GM19324 (cell line): Measurements from ENCODE around the gene UBAC1.
A peak's percentile ranks its signal among the peaks of the same experiment; 100 is the strongest.

Experiments
- ATAC-seq: cut with Tn5 transposase; IDR thresholded peaks from one replicate; pipeline ENCODE4 v1.9.1; 2021; ENCODE audit warnings: mild to moderate bottlenecking, moderate library complexity; ENCODE audit not compliant: unreplicated experiment, low FRiP score

The UBAC1 gene, protein sequence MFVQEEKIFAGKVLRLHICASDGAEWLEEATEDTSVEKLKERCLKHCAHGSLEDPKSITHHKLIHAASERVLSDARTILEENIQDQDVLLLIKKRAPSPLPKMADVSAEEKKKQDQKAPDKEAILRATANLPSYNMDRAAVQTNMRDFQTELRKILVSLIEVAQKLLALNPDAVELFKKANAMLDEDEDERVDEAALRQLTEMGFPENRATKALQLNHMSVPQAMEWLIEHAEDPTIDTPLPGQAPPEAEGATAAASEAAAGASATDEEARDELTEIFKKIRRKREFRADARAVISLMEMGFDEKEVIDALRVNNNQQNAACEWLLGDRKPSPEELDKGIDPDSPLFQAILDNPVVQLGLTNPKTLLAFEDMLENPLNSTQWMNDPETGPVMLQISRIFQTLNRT

DNA sequence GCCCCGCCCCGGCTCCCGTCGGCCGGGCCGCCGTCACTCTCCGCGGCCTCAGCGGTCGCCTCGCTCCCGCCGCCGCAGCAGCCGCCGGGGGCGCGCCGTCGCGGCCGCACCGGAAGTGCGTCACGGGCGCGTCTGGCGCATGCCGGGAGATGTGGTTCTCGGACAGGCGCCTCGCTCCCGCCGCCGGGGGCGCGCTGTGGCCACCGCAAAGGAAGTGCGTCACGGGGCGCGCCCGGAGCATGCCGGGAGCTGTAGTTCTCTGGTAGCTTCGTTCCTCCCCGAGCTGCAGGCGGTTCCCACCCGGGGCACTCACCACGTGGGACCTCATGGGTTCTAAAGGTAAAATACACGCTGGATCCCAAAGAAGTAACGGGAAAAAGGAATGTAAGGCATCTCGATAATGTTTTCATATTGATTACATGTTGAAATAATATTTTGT lies at the start of gene UBAC1:
UBAC1 (minus strand) TSS at position 97 of the 439 bp plus-strand sequence. CDS start 211 bp downstream, outside the sequence.
- ATAC-seq: peak; percentile 93

DNA sequence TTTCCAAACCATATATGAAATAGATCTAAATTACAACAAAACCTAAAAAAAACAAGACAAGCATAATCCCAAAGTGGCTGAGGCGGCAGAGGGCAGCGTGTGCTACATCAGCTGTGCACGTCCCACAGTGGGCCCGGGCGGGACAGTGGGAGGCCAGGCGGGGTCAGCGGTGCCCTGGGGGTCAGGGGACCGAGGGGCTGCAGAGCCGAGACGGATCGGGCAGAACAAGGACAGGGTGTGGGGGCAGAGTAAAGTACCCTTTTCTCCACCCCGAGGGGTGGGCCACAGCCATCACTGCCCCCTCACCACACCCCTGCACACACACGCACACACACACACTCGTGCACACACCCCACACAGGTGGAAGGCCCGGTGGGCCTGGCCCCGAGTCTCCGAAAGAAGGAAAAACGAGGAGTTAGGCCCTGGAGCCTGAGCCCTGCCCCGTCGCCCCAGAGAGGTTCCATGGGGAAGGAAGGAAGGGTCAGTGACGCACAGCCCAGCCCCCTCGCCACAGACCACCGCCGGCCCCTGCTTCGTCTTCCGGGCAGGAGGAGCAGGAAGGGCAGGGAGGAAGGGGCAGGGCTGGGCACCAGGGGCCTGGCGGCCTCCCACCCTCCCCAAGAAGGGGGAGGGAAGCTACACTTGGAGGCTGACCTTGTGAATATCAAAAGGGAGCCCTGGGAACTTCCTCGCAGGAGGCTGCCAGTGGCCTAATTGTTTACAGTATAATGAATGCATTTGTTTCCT lies 49.6 kb upstream of the UBAC1 start:
- no peak for ATAC-seq

DNA sequence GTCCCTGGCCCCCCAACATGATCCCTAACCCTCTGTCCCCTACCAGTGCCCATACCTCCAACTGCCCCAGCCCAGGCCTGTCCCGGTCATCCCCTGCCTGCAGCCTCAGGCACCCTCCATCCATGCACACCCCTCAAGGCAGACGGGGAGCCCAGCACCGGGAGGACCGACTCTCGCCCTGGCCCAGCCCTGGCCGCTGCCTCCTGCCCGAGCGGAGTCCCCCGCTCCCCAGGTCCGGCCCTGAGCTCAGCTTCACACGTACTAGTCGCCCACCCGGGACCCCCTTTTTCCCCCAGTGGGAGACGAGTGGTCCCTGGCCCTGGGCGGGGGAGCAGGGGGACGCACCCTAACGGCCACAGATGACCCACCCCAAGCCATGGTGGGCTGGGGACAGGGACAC lies 49.0 kb upstream of the UBAC1 start:
- no peak for ATAC-seq

DNA sequence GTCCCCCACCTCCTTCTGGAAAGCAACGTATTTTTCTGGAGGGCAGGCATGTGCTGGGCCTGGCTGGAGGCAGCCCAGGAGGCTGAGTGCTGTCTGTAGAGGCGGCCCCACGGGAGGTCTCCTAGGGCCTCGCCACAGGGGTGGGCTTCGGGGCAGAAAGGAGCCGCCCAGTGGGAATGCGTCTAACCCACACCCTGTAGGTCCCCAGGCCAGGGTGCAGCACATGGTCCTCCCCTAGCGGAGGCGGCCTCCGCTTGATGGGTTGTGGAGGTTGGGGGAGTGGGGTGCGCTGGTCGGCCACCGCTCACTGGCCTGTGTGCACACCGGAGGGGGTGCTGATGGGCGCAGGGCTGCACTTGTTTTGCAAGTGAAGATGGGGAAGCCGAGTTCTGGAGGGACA lies 48.3 kb upstream of the UBAC1 start:
- no peak for ATAC-seq

DNA sequence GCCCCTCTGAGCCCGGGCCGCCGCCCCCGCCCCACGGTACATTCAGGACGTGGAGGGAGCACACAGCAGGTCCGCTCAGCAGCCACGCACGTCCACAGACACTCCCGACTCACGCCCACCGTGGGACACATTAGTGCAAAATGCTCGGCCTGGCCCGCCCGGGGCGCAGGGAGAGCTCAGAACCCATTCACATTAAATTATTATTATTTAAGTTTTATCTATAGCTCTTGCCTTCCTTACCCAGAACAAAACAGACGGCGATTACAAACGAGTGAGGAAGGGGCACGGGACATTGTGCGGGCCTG lies 47.5 kb upstream of the UBAC1 start:
- ATAC-seq: no peak

DNA sequence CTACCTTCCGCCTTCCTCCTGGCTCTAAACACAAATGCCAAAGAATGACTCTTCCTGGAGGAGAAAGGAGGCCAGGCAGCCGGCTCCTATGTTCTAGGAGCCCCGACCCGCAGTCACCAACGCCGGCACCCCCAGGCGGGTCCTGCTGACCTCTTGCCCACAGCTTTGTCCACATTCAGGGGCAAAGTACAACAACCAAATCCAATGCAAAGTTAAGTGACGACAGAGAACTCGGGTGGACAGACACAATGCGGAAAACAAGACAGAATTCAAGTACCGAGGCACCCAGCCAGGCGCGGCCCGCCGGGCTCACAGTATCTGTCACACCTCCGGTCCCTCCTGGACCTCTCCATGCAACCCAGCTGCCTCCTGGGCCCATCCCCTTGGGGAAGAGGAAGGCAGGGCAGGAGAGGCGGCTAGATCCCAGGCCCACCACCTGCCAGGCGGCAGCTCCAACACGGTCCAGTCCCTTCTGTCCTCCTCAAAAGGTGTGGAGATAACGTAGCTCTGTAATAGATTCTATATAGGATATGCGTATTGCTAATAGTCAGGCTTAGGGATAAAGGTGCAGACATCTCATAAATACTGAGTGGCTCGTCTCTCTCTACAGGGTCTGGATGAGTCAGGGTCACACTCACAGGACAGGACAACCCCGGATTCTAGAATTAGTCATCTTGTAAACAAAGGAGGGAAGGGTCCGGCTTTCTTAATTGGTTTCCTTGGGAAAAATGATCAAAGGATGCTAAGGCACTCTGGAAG lies 46.9 kb upstream of the UBAC1 start:
- no peak for ATAC-seq

DNA sequence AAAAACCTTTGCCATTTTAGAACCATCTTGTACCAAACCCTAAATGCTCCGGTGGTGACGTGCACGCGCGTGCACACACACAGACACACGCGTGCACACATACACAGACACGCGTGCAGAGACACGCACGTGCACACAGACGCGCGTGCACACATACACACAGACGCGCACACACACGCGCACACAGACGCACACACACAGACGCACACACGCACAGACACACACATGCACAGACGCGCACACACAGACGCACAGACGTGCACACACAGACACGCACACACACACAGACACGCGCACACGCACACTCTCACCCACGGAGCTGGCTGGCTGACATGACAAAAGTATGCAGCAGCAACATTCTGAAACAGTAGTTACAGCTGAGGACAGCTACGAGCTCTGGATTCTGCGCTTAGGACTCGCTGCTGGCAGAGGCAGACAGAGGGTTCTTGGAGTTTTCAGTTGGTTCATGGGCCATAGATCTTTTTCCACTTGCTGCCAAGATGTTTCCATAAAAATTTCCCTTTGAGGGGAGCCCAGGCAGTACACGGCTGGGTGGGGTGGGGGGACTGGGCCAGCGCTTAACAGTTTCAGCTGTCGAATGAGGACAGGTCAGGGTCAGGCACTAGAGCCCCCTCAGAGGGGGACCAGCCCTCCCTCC lies 46.2 kb upstream of the UBAC1 start:
- ATAC-seq: no peak

DNA sequence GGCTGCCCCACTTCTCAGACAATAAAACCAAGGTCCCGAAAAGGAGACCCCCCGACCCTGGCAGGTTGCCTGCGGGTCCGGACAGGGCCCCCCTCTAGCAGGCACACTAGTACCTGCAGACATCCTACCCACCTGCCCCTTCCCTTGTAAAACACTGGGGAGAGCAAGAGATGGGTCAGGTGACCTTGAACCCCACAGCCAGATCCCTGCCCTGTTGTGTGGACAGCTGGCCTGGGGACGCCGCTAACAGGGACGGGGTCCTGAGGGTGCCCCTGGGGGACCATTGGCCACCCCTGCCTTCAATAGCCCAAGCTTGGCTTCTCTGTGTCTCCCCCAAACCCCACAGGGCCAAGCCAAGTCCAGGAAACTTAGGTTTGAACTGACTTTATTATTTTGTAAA lies 45.0 kb upstream of the UBAC1 start:
- no peak for ATAC-seq

DNA sequence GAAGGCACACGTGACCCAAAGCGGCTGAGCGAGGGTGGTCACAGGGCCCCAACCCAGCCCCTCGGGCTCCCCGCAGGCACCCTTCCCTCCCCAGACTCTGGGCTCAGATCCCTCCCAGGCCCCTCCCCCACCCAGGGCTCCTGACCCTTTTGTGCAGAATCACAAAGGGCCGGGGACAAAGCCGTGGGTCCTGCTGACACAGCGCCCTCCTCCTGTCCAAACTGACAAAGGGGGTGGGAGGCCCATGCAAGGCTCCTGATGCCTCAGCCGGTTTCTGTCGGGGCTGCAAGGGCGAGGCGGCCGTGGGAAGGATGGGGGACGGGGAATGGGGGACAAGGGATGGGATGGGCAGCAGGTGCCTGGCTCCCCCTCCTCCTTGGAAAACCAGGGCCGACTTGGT lies 43.5 kb upstream of the UBAC1 start:
- no peak for ATAC-seq

DNA sequence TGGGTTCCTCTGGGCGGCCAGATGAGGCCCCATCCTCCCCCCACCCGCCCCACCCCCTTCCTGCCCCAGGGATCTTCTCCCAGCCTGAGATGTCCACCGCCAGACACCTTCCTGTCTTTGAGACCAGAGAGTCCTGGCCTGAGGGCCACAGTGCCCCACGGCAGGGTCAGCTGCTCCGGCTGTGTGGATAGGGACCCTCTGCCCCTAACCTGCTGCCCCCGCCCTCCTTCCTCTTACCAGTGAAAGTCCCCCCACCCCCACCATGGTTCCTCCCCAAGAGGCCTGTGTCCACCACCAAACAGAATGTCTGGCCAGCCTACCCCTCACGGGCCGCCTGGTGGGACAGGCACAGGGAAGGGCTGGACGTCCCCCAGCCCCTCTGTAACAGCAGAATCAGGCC lies 43.0 kb upstream of the UBAC1 start:
- no peak for ATAC-seq

DNA sequence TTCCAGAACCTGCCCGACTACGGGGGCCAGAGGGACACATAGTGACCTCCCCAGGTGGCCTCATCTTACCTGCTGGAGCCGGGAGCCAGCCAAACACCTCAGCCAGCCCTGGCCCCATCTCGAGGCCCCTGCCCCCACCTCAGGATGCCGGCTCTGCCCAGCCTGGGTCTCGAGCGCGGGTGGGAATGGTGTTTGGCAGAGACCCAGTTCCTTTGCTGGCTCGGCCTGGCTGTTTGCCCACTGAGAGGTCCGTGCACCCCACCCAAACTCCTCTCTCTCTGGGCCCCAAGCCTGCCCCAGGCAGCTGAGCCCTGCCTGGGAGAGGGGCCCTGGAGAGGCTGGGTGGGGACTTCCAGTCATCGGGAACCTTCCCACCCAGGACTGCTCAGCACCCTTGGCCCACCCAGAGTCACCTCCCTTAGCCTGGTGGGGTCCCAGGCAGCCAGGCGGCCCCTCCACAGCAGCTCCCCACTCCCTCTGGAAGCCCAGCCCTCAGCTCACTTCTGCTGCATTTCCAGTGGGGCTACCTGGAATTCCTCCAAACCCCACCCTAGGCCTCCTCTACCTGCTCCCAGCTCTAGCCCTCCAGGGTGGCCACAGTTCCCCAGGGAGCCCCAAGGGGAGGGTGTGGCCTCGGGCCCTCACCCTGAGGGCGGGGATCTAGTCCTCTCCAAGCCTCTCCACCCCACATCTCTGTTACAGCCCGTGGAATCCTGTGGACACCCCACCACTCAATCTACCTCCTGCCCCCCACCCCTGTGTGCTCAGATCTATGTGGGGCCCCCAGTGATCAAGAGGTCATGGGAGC lies 42.4 kb upstream of the UBAC1 start:
- no peak for ATAC-seq

DNA sequence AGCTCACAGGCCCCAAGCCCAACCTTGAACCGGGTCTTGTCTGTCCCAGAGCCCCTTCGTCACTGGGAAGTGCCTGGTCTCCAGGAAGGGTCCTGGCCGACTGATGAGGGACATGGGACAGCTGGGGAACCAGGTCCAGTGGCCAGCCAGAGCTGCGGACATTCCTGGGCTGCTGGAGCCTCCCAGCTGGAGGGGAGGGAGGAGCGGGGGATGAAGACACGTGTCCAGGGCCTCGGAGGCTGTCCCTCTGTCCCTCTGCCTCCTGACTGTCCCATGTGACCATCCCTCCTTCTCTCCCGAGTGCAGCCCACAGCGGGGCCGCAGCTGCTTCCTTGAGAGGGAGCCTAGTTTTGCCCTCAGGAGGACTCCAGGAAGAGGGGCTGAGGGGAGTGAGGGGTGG lies 41.7 kb upstream of the UBAC1 start:
- no peak for ATAC-seq

DNA sequence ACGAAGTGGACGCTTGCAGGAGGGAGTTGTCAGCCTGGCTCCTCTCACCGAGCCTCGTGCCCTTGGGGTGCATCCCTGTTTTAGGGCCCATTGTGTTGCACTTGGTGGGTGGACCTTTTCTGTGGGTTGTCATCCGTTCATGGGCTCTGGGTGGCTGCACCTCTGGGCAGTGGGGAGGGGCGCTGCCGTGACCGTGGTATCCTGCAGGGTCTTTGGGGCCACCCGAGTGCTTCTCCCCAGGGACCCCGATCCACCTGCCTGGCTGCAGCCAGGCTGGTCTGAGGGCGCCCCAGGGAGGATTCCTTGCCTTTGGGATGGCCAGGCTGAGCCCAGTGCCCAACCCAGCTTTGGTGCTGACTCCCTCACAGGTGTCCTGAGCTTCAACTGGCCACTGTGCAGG lies 41.0 kb upstream of the UBAC1 start:
- ATAC-seq: no peak

DNA sequence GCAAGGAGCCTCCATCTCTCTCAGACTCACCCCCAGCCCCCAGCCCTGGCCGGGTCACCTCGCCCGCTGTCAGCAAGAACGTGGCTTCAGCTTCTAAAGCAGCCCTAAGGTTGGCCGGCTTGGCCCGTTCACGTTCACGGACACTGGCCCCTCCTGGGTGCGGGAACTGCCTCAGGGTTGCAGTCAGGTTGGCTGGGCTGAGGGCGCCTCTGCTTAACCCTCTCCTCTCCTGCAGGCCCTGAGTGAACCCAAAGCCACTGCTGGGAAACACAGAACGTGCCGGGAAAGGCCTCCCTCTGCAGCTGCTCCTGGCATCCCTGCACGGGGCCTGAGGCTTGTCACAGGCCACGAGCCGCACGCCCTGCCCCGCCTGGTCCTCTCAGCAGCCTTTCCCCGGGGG lies 40.1 kb upstream of the UBAC1 start:
- ATAC-seq: no peak

DNA sequence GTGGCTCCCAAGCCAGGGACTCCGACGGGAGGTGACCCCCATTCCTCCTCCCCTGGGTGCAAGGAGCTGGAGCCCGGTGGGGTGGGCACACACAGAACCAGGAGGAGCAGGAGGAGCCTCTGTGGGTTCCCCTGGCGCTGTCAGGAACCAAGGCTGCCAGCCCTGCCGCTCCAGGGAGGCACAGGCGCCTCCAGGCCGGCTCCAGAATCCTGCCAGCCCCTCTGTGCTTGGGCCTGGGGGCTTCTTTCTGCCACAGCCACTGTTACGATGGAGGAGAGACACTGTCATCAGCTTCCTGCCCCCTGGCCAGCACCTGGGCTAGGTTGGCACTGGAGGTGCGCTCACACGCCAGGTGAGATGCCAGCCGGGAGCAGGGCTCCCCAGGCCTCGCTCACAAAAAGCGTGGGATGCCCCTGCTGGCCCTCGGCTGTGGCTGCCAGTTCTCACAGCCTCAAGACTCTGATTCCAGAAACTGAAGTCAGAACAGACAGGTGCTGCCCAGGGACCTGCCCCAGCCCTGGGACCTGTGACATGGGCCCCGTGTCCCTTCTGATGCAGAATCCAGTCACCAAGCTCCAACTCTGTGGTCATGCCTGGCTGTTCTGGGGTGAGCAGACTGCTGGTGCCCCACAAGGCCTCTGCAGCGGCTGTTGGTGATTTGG lies 37.4 kb upstream of the UBAC1 start:
- ATAC-seq: no peak

DNA sequence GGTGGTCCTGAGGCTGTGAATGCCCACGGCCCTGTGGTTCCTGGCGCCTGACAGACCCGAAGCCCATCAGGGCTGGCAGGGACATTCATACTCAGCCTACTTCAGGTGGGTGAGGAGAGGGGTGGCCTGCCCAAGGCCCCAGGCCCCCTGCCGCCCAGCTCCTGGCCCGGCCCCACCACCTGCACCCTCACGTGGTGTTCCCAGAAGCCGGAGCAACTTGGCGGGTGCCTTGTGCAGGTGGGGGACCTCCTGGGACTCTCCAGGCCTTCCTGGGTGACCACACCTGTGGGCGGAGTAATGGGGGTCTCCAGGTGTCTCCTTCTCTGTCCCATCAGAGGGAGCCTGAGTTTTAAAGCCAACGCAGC lies 36.8 kb upstream of the UBAC1 start:
- ATAC-seq: no peak

DNA sequence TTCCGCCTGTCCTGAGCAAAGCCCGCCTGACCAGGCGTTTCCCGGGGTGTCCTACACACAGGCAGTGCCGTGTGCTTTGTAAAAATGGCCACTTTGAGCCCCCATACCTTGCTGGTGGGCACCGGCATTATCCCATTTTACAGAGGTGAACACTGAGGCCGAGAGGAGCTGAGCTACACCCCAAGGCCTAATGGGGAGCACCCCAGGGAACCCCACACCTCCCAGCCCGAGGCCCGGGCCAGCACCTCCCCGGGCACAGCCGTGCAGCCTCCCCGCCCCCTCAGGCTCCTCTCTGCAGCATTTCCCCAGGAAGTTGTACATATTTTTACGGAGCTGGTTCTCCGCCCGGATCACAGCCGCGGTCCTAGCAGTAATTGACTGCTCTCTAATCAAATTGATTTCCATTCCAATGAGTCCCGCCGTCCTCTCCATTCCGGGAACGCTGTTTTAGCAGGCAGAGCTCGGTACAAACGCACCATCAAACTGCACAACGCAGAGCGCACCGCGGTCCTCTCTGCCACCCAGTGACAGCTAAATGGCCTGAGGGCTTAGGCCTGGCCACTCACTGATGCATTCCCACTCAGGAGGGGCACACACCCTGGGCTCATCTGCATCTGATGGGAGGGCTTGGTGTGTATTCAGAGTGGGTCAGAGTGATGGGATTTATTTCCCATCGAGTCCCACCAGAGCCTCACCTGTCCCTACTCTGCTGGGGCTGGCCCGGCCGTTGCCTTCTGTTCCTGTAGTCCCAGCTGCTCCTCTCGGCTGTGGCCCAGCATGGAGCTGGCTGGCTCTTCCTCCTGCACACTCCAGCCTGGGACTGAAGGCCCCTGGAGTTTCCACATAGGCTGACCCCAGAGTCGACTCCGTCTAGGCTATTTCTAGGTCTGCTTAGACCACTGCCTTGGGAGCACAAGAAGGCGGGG lies 36.2 kb upstream of the UBAC1 start:
- no peak for ATAC-seq

DNA sequence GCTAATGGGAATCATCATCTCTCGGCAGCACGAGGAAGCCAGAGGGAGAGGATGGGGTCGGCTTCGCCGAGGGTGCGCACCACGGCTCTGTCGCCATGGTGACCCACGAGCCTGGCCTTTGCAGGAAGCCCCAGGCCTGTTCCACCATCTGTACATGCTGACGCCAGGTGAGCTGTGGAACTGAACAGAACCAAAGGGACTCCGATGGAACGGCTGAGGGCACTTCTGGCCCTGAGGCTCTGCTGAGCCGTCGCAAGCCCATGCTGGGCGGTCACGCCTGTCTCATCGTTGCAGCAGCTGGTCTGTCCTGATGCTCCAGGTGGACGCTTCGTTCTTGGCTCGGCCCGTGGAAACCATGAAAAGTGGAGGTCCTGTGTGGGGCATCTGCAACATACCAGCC lies 34.6 kb upstream of the UBAC1 start:
- ATAC-seq: no peak
